ENCODE data around the gene MYO6.
A peak's percentile ranks its signal among the peaks of the same experiment; 100 is the strongest.
"Not testable (repeated sequence)": the region's sequence is repeated elsewhere in the genome, so short reads cannot be mapped to it uniquely, and the experiment has no call there.

Gene MYO6

GRCh38 chr6:75748743-75749538 lies at the start of gene MYO6:
Gene MYO6 (plus strand): TSS chr6:75749239. CDS start chr6:75817548, 68,309 bp downstream.
- peak in 1 of 4 experiments; percentile 5 for DNase-seq

GRCh38 chr6:75708334-75708733 lies 40.7 kb upstream of the MYO6 start:
- not testable (repeated sequence) for DNase-seq

GRCh38 chr6:75711173-75711572 lies 37.9 kb upstream of the MYO6 start:
- DNase-seq: no peak

- no peak for DNase-seq
These were observed 29.9 kb upstream of the MYO6 start for GRCh38 chr6:75719133-75719532.

GRCh38 chr6:75723382-75723781 lies 25.7 kb upstream of the MYO6 start:
- DNase-seq: no peak

GRCh38 chr6:75727206-75727605 lies 21.8 kb upstream of the MYO6 start:
- no peak for DNase-seq

GRCh38 chr6:75731029-75731428 lies 18.0 kb upstream of the MYO6 start:
- not testable (repeated sequence) for DNase-seq

- no peak for DNase-seq
These were observed 13.4 kb upstream of the MYO6 start for GRCh38 chr6:75735491-75736186.

- no peak for DNase-seq
These were observed 5.1 kb upstream of the MYO6 start for GRCh38 chr6:75743971-75744370.

- no peak for DNase-seq
These were observed 3.6 kb upstream of the MYO6 start for GRCh38 chr6:75745404-75745803.

GRCh38 chr6:75746221-75746620 lies 2.8 kb upstream of the MYO6 start:
- DNase-seq: no peak

GRCh38 chr6:75747152-75747992 lies 1.7 kb upstream of the MYO6 start:
- no peak for DNase-seq

- DNase-seq: no peak
These were observed 866 bp upstream of the MYO6 start for GRCh38 chr6:75748003-75748742.

GRCh38 chr6:75751443-75751842 lies 2.4 kb downstream of the MYO6 start:
- DNase-seq: no peak

GRCh38 chr6:75752365-75752764 lies 3.3 kb downstream of the MYO6 start:
- no peak for DNase-seq

GRCh38 chr6:75755704-75756103 lies 6.7 kb downstream of the MYO6 start:
- DNase-seq: no peak

GRCh38 chr6:75757295-75757694 lies 8.3 kb downstream of the MYO6 start:
- no peak for DNase-seq

GRCh38 chr6:75758061-75758460 lies 9.0 kb downstream of the MYO6 start:
- DNase-seq: no peak

- no peak for DNase-seq
These were observed 10.2 kb downstream of the MYO6 start for GRCh38 chr6:75759207-75759606.

- DNase-seq: no peak
These were observed 11.3 kb downstream of the MYO6 start for GRCh38 chr6:75760320-75760719.

GRCh38 chr6:75761489-75761888 lies 12.4 kb downstream of the MYO6 start:
- no peak for DNase-seq

- no peak for DNase-seq
These were observed 13.0 kb downstream of the MYO6 start for GRCh38 chr6:75762063-75762462.

GRCh38 chr6:75766387-75766786 lies 17.3 kb downstream of the MYO6 start:
- DNase-seq: no peak

All from activated naive CD4-positive, alpha-beta T cell (primary cell).